HG03571 (cell line): ENCODE data around the gene PTCH1.

Source experiments
- ATAC-seq: cut with Tn5 transposase; IDR thresholded peaks from one replicate; pipeline ENCODE4 v1.9.1; 2021; ENCODE audit not compliant: unreplicated experiment

PTCH1 gene

GRCh38 chr9:95411054-95411892 is 105.5 kb downstream of the PTCH1 start:
- no peak for ATAC-seq

DNA sequence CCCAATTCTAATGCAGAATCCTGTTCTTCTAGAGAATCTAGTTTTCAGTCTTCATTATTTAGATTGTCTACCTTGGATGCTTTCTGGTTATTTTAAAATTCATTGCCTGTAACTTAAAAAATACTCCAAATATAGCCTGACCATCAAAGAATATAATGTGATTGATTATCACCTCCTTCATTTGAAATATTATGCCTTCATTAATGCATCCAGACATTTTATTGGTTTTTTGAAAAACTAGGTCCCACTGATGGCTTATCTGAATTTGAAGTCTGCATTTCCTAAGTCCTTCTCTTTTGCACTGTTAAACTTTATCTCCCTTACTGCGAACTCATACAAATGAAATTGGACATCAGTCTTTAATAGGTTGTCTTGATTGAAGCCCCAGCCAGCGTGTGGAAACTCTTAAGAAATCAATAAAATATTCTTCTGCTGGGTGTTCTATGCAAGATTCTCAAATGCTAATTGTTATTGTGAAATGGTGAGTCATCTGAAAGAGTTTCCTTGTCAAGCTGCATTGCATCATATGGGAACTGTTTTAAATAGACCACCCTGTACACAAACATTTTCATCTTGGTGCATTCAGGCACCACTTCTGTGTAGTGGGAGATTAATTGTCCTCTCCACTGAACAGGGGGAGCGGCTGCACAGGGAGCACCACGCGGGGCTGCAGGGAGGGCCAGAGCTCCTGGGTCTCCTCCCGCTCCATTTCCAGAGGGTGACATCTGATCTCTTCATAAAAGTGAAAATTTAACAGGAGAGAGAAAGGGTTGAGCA is 106.9 kb downstream of the PTCH1 start:
- ATAC-seq = no peak

DNA sequence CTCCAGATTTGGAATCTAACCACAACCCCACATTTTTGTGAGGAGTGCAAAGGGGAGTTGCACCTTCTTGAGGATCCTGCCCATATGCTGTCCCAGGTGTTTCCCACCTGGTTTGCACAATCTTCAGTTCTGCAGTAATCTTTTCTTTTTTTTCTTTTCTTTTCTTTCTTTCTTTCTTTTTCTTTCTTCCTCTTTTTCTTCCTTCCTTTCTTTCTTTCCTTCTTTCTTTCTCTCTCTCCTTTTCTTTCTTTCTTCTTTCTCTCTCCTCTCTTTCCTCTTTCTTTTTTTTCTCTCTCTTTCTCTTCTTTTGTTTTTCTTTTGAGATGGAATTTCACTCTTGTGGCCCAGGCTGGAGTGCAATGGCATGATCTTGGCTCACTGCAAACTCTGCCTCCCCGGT is 109.2 kb downstream of the PTCH1 start:
- no peak for ATAC-seq

DNA sequence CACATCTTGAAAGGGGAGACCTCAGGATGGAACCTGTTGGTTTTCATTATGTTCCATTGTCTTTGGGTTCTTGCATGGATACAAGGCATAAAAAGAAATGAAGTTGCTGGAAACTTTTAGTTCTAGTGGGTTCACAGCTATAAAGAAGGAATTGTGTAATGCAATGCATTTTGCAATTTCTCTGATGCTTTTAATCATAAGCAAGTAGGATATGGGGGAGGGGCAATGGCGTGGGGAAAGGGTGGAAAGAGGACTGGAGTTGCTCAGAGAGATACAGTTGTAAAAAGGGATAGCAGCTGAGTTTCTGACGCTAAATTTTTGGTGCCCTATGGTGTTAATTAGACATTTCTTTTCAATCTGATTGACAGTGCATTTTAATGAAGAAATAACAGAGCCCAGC is 110.7 kb downstream of the PTCH1 start:
- ATAC-seq = no peak

- ATAC-seq = no peak
These were observed 117.5 kb downstream of the PTCH1 start for GRCh38 chr9:95399261-95399660.
